Erythroblast (primary cell): ENCODE data around the gene ZFP90.

Experiments used
- GATA1 ChIP-seq: IDR thresholded peaks from 2 replicates; pipeline ENCODE4 v1.6.1; 2011; ENCODE audit warnings: low read depth, mild to moderate bottlenecking, control low read depth, low read length, moderate library complexity
- POLR2A ChIP-seq: IDR thresholded peaks from 2 replicates; pipeline ENCODE4 v1.6.1; 2011; ENCODE audit warnings: mild to moderate bottlenecking, low read length

GRCh38 chr16:68539711-68540239 is 684 bp downstream of the ZFP90 start:
- TF ChIP-seq POLR2A (no peak), GATA1 (no peak)
